HepG2 (cell line): ENCODE measurements around the gene MMS19. TPM values are rescaled to one million over a fixed set of nuclear protein-coding genes. Genes with fewer than 3 reads are reported as not detected.
A peak's percentile ranks its signal among the peaks of the same experiment; 100 is the strongest.

Source experiments
- CEBPB ChIP-seq: IDR thresholded peaks from 2 replicates; pipeline ENCODE4 v1.6.1; 2011; ENCODE audit warnings: low read depth, low read length, improper control_type of control experiment, borderline replicate concordance
- E2F5 ChIP-seq: sonication (generic); formaldehyde crosslinking; conservative IDR thresholded peaks from 2 replicates; pipeline ENCODE4 v1.4.0; 2020; ENCODE audit warnings: missing genetic modification reagents
- FOXO1 ChIP-seq: sonication (generic); formaldehyde crosslinking; IDR thresholded peaks from 2 replicates; pipeline ENCODE4 v1.4.0; 2020; ENCODE audit warnings: missing genetic modification reagents
- HNF1B ChIP-seq: sonication (generic); formaldehyde crosslinking; IDR thresholded peaks from 2 replicates; pipeline ENCODE4 v1.5.1; 2020; ENCODE audit warnings: mild to moderate bottlenecking, moderate library complexity, missing genetic modification reagents
- LRRFIP1 ChIP-seq: sonication (generic); formaldehyde crosslinking; conservative IDR thresholded peaks from 2 replicates; pipeline ENCODE4 v1.4.0; 2020; ENCODE audit warnings: missing genetic modification reagents
- NR2F6 ChIP-seq, 2 experiments: IDR thresholded peaks; 2 replicates each; pipeline ENCODE4 v1.6.1; 2016; ENCODE audit warnings: antibody characterized with exemption in 1 of 2, mild to moderate bottlenecking in 1 of 2
- PHF20 ChIP-seq: sonication (generic); formaldehyde crosslinking; IDR thresholded peaks from 2 replicates; pipeline ENCODE4 v1.5.0; 2020; ENCODE audit warnings: mild to moderate bottlenecking, missing genetic modification reagents
- PRDM4 ChIP-seq: sonication (generic); formaldehyde crosslinking; IDR thresholded peaks from 2 replicates; pipeline ENCODE4 v1.9.0; 2021; ENCODE audit warnings: missing genetic modification reagents, borderline replicate concordance
- RAD21 ChIP-seq: fragments of 450-650 bp; formaldehyde crosslinking; IDR thresholded peaks from 2 replicates; pipeline ENCODE4 v1.5.0; 2020; ENCODE audit warnings: mild to moderate bottlenecking
- SRY ChIP-seq: sonication (generic); formaldehyde crosslinking; IDR thresholded peaks from 2 replicates; pipeline ENCODE4 v1.8.0; 2022; ENCODE audit warnings: mild to moderate bottlenecking, missing genetic modification reagents
- TERF1 ChIP-seq: sonication (generic); formaldehyde crosslinking; IDR thresholded peaks from 2 replicates; pipeline ENCODE4 v1.8.0; 2022; ENCODE audit warnings: mild to moderate bottlenecking, missing genetic modification reagents, moderate library complexity
- YEATS2 ChIP-seq: sonication (generic); formaldehyde crosslinking; IDR thresholded peaks from 2 replicates; pipeline ENCODE4 v1.4.0; 2020; ENCODE audit warnings: missing genetic modification reagents, borderline replicate concordance
- ZNF775 ChIP-seq: sonication (generic); formaldehyde crosslinking; IDR thresholded peaks from 2 replicates; pipeline ENCODE4 v1.4.0; 2020; ENCODE audit warnings: missing genetic modification reagents, mild to moderate bottlenecking, moderate library complexity, borderline replicate concordance
- polyA plus RNA-seq, 8 experiments: library from polyadenylated mRNA; depleted of rRNA in 3 of 8; stranded (reverse) in 7 of 8; unstranded in 1 of 8; fragments of >200 nt; fragmentation: Illumina TruSeq in 4 of 8; extraction: Trizol in 4 of 8; gene quantifications; 2 replicates each; pipeline versions ENCODE4 v1.2.1 to v1.2.3, GENCODE V29; 2011 to 2016; ENCODE audit warnings: low read depth in 4 of 8, missing spikeins in 1 of 8, mixed read lengths in 1 of 8; ENCODE audit not compliant: insufficient read depth in 1 of 8
- total RNA-seq, 5 experiments: library from RNA; depleted of rRNA; stranded (reverse); fragments of >200 nt; fragmentation: Illumina TruSeq; extraction: Trizol; gene quantifications; 2 replicates each; pipeline ENCODE4 v1.2.3, GENCODE V29; 2016; ENCODE audit warnings: low read depth in 1 of 5
- TF ChIP-seq, protein P1 (sequence below): IDR thresholded peaks from 2 replicates; pipeline ENCODE4 v1.6.1; 2016; ENCODE audit warnings: missing compliant biosample characterization, missing genetic modification reagents, borderline replicate concordance
- TF ChIP-seq, protein P2 (sequence below): sonication (generic); formaldehyde crosslinking; IDR thresholded peaks from 2 replicates; pipeline ENCODE4 v1.4.0; 2020; ENCODE audit warnings: missing genetic modification reagents, borderline replicate concordance

The MMS19 gene
- total and polyA plus RNA-seq, 2 of the 13 experiments (the other 11 are each of a cell fraction or from before 2014, with no cell fraction given), result 76.4 to 107 TPM

- TF ChIP-seq, protein P1, sequence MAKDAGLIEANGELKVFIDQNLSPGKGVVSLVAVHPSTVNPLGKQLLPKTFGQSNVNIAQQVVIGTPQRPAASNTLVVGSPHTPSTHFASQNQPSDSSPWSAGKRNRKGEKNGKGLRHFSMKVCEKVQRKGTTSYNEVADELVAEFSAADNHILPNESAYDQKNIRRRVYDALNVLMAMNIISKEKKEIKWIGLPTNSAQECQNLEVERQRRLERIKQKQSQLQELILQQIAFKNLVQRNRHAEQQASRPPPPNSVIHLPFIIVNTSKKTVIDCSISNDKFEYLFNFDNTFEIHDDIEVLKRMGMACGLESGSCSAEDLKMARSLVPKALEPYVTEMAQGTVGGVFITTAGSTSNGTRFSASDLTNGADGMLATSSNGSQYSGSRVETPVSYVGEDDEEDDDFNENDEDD (CRISPR knock-in tag), result peak; percentile 32; the same call in 1 of the 2 replicates
- TF ChIP-seq PHF20 (CRISPR knock-in tag) (peak; percentile 87), SRY (peak; percentile 62; the same call in 1 of the 2 replicates), PRDM4 (CRISPR knock-in tag) (0 out of 2 replicates have a peak, but pooled peaks have one; percentile 29), ZNF775 (CRISPR knock-in tag) (no peak), CEBPB (no peak), TERF1 (CRISPR knock-in tag) (no peak), NR2F6 (IDR thresholded peaks at IDR 0.05) (no peak), NR2F6 (CRISPR knock-in tag; IDR thresholded peaks at IDR 0.05) (no peak), HNF1B (CRISPR knock-in tag) (0 out of 2 replicates have a peak, but pooled peaks have one; percentile 33), FOXO1 (CRISPR knock-in tag) (0 out of 2 replicates have a peak, but pooled peaks have one; percentile 17), YEATS2 (peak; percentile 69; the same call in 1 of the 2 replicates), RAD21 (CRISPR knock-in tag) (peak; percentile 3; the same call in 1 of the 2 replicates), E2F5 (no peak; the same call in 1 of the 2 replicates), LRRFIP1 (CRISPR knock-in tag) (no peak)
- TF ChIP-seq, protein P2, sequence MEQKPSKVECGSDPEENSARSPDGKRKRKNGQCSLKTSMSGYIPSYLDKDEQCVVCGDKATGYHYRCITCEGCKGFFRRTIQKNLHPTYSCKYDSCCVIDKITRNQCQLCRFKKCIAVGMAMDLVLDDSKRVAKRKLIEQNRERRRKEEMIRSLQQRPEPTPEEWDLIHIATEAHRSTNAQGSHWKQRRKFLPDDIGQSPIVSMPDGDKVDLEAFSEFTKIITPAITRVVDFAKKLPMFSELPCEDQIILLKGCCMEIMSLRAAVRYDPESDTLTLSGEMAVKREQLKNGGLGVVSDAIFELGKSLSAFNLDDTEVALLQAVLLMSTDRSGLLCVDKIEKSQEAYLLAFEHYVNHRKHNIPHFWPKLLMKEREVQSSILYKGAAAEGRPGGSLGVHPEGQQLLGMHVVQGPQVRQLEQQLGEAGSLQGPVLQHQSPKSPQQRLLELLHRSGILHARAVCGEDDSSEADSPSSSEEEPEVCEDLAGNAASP (CRISPR knock-in tag), result peak; percentile 64; the same call in 1 of the 2 replicates
Measured at GRCh38 chr10:97445722-97446639, 52.2 kb downstream of the MMS19 start, which contains the start of the genes EXOSC1 and ZDHHC16 (continued).
